Stimulated activated CD8-positive, alpha-beta memory T cell treated with anti-CD3 and anti-CD28 coated beads, Interleukin-12 subunit alpha, Interleukin-12 subunit beta, amount 100 ng/mL, for 24 hours (primary cell): ENCODE measurements around the gene PTGDR2.

Experiments used
- DNase-seq: peaks from one replicate; pipeline ENCODE4 v3.0.0-alpha.2; 2020; ENCODE audit errors: extremely low read depth

PTGDR2 gene

DNA sequence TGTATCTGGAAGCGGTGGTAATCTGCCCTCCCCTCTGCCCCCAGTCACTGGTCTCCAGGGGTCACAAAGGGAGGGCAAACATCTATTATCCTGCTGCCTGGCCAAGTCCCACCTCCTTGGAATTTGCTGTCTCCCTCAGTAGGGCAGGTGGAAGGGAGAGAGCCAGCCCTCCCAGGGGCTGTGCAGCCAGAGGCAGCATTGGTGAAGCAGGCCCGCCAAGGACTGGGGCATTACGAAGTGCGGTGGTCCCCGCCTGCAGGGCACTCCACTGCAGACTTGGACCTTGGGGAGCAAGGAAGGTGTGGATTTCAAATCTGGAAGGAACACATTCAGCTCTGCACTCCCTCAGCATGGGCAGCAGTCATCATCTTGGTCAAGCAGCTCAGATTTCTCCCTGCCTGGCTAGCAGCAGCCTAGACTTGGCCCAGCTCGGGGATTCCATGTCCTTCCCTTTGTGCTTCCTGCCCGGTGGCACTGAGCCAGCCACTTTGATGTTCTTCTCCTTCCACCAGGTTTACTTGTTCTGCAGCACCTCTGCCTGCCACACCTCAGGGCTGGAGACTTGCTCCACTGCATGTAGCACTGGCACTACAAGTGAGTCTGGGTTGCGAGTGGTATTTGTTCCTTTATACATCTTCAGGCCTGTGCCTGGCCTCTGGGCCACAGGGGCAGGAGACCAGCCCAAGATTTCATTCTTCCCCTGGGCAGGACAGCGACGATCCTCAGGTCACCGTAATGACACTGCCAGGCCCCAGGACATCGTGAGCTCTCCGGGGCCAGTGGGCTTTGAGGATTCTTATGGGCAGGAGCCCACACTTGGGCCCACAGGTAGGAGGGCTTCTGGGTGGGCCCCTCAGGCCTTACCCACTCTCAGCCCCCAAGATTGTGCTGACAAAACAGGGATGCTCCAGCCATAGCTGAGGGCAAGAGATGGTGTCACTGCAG, 18.9 kb upstream of the PTGDR2 start:
- no peak for DNase-seq

DNA sequence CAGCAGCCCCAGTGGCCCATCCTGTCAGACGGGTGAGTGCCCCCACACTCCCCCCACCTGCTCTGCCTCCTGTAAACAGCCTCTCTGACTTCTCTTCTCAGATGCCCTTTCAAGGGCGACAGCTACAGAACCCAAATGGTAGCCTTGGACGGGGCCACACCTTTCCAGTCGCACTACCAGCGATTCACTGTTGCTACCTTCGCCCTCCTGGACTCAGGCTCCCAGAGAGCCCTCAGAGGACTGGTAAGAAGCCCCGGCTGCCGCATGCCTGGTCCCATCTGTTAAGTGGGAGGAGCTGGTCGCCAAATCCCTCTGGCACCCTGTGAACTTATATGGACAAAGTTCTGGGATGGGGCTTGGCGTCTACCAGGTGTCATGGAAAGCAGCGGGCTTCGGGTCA, 17.8 kb upstream of the PTGDR2 start:
- no peak for DNase-seq

DNA sequence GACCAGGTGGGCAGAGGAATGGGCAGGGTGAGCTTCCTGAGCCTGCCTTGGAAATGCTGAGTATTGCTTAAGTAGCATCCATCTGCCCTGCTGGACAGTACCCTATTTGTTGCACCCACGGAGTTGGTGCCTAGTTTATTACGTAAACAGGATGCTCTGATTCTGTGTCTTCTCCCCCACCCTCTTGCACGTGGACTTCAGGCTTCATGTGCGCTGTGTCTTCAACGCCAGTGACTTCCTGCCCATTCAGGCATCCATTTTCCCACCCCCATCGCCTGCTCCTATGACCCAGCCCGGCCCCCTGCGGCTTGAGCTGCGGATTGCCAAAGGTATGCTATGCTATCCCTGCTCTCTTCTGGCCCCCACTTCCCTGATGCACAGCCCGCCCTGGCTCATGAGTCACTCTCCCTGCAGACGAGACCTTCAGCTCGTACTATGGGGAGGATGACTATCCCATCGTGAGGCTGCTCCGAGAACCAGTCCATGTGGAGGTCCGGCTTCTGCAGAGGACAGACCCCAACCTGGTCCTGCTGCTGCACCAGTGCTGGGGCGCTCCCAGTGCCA, 17.3 kb upstream of the PTGDR2 start:
- DNase-seq, result no peak

DNA sequence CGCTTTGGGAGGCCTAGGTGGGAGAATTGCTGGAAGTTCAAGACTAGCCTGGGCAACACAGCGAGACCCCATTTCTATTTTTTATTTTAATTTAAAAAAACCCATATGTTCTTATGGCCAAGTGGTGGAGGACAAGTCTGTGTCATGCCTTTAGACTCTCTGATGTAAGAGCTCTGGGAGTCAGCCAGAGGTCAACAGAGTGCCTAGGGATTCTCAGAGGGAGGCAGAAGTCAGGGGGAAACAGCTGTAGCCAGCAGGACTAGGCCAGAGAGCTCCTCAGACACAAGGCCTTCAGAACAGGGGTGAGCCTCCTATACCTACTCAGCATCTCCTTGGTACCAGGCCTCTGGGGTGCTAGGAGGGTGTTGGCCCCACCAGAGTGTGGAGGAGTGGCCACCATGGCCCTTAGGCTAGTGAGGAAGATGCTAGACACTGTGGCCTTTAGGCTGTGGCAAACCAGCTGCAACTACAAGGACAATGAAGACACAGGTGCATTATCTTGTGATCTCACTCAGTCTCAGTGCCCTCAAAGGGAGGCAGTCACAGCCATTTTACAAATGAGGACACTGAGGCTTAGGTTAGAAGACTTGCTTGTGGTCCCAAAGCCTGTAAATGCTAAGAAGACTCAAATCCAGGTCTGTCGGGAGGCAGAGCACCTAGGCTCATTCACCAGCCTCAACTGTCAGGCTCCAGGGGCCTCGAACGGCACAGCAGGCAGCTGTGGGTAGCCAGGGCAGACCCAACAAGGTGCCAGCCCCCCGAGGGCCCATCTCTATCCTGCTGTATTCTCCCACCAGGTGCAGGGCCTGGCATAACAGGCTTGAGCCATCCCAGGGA, 16.6 kb upstream of the PTGDR2 start:
- DNase-seq, result no peak

DNA sequence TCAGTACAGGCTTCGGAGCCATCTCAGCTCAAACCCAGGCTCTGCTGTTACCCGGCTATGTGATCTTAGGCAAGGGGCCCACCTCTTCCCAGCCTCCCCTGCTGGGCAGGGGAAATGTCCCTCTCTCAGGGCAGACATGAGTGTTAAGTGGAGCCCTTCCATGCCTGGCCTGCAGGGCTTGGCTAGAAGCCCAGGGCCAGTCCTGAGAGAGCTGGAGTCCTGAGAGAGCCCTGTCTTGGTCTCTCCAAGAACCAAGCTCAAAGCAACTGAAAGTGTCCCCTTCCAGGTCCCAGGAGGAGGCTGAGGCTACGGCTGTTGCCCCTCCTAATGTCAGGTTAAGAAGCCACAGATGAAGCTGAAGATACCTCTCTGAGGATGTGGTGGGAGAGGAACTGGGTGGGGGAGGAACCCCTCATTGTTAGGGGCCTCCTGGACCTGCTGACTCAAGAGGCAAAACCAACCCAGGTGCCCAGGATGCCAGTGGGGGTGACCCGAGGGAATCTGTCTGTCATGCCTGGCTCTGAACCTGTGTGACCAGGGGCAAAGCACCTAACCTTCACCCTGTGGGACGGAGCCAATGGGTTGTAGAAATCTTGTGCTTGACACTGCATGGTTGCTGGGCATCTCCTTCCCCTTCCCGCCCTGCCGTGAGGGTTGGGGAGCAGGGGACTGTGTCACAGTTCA, 15.8 kb upstream of the PTGDR2 start:
- no peak for DNase-seq

DNA sequence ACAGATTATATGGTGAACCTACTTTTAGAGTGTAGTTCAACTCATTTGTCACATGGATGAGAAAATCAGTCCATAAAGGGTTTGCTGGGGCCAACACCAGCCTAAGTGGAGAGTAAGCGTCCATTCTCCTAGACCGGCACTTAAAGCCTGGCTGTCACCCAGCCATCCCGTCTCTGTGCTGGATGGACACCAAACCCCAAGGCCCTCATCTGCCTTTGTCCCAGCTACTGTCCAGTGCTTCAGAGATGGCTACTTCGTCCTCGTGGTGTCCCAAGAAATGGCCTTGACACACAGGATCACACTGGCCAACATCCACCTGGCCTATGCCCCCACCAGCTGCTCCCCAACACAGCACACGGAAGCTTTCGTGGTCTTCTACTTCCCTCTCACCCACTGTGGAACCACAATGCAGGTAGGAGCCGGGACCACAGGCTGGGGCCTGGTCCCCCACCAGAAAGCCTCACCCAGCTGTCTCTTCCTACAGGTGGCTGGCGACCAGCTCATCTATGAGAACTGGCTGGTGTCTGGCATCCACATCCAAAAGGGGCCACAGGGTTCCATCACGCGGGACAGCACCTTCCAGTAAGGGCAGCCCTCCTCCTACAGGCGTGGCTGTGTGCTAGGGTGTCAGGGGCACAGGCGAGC, 15.1 kb upstream of the PTGDR2 start:
- DNase-seq, result no peak

DNA sequence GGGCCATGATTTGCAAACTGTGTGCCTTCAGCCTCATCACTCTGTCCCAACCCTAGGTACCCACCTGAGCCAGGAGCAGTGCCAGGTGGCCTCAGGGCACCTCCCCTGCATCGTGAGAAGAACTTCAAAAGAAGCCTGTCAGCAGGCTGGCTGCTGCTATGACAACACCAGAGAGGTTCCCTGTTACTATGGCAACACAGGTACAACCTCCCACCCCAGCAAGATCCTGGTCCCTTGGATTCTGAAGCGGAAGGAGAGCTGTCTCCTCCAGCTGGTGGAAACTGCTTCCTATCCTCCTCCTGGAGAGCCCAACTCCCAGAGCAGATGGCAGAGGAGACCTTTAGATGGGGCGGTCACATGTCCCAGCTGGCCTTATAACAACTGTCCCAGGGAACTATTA, 14.5 kb upstream of the PTGDR2 start:
- no peak for DNase-seq

DNA sequence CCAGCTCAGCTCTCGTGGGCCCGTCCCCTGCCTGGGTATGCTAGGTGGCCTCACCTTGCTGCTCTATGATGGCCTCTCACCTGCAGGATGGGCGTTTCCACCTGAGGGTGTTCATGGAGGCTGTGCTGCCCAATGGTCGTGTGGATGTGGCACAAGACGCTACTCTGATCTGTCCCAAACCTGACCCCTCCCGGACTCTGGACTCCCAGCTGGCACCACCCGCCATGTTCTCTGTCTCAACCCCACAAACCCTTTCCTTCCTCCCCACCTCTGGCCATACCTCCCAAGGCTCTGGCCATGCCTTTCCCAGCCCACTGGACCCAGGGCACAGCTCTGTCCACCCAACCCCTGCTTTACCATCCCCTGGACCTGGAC, 13.7 kb upstream of the PTGDR2 start:
- DNase-seq, result no peak

DNA sequence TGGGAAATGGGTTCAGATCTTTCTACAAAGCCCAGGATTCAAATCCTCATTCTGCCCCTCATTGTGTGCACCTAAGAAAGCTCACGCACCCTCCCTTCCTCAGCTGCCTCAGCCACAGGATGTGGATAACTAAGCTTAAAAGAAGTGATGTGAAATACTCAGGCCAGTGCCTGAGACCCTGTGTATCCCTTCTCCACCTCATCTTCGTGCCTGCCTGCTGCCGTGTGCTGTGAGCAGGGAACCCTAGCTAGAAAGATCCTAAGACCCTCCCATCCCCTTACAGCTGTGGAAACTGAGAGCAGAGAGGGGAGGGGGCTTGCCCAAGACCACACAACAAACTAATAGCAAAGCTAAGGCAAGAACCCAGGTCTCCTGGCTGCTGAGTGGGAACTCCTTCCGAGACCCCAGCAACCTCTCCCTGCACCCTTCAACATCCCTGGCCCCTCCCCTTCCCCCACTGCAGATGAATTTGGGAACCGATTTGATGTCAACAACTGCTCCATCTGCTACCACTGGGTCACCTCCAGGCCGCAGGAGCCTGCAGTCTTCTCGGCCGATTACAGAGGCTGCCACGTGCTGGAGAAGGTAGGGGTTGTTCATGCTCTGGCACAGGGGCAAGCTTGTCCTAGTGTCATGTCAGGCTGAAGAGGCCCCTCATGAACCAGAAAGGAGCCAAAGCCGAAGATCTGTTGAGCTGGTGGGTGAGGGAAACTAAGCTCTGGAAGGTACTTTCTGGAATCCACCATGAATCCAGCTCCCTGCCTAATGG, 13.1 kb upstream of the PTGDR2 start:
- no peak for DNase-seq

DNA sequence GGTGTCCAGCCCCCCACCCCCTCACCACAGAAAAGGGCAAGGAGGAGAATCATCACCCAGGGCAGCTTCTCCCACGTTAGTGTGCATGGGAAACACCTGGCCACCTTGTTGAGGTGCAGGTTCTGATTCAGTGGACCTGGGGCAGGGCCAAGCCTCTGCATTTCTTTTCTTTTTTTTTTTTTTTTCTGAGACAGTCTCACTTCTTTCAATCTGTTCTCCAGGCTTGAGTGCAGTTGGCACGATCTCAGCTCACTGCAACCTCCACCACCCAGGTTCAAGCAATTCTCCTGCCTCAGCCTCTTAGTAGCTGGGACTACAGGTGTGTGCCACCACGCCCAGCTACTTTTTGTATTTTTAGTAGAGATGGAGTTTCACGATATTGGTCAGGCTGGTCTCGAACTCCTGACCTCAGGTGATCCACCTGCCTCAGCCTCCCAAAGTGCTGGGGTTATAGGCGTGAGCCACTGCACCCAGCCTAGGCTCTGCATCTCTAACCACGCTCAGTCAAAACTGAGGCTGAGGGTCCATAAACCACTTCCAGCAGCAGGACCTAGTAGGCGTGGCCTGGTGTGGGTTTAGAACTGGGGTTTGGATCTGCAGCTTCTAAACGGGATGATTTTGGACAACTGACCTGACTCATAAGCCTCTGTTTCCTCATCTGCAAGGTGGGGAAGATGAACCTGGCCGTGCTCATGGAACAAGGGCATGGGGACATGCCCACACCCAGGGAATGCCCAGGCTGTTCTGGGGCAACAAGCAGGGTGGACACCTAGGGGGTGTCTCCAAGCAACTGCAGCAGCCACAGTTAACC, 12.3 kb upstream of the PTGDR2 start:
- DNase-seq, result no peak

DNA sequence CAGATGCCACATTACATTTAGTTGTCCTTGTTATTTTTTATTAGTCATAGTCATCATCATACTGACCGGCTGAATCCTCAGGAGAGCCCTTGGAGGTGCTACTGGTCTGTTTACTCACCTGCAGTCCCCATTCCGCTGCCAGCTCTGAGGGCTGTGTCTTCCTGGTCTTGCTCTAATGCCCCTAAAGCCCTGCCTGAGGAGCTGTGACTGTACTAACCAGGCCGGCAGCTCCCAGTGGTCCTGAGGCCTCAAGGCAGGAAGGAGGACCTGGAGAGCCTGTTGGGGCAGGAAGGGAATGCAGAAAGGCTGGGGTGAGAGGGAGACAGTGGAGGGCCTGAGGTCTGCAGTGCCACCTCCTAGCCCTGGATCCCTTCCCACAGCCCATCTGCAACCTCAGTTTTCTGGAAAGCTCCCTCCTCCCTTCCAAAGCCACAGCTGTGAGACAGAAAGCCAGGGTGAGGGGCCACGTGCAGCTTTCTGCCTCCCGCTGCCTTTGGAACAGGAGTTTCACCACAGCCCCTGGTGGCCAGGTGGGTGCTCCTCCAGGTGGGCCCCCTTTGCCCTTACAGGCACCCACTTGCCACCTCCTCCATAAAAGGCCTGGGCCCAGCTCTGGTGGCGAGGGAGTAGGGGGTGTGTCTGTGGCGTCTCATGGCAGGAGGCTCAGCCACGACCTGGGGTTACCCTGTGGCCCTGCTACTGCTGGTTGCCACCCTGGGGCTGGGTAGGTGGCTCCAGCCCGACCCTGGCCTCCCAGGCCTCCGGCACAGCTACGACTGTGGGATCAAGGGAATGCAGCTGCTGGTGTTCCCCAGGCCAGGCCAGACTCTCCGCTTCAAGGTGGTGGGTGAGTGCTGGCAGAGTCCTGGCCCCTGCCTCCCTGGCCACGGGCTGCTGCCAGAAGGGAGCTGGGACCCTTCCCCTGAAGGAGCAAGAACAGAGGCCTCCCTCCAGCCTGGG, 11.4 kb upstream of the PTGDR2 start, which contains the start of gene ZP1:
ZP1 (plus strand) TSS at position 632 of the 960 bp plus-strand sequence; CDS start at position 652, 20 bp downstream.
- no peak for DNase-seq

DNA sequence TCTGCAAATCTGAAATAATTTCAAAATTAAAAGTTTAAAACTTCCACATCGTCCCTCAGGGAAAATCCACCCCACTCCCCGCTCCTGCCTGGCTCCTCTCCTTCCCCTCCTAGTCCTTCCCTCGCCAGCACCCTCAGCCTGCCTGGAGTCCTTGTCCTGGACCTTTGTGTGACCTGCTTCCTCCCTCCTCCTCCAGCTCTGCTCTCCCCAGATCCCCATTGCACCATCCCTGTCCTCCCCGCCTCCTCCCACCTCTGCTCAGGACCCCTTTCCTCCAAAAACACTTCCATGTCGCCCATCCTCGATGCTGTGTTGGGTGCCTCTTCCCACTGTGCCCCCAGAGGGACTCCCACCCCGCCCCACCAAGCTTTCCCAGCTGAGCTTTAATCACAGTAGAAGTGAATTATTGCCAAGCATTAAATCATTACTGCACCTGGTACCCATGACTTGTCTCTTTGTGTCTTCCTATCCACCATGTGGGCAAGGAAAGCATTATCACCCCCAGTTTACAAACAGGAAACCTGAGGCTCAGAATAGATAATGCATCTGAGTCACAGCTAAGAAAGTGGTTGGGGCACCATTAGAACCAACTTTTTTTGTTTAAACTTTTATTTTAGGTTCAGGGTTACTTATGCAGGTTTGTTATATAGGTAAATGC, 9.2 kb upstream of the PTGDR2 start:
- no peak for DNase-seq

DNA sequence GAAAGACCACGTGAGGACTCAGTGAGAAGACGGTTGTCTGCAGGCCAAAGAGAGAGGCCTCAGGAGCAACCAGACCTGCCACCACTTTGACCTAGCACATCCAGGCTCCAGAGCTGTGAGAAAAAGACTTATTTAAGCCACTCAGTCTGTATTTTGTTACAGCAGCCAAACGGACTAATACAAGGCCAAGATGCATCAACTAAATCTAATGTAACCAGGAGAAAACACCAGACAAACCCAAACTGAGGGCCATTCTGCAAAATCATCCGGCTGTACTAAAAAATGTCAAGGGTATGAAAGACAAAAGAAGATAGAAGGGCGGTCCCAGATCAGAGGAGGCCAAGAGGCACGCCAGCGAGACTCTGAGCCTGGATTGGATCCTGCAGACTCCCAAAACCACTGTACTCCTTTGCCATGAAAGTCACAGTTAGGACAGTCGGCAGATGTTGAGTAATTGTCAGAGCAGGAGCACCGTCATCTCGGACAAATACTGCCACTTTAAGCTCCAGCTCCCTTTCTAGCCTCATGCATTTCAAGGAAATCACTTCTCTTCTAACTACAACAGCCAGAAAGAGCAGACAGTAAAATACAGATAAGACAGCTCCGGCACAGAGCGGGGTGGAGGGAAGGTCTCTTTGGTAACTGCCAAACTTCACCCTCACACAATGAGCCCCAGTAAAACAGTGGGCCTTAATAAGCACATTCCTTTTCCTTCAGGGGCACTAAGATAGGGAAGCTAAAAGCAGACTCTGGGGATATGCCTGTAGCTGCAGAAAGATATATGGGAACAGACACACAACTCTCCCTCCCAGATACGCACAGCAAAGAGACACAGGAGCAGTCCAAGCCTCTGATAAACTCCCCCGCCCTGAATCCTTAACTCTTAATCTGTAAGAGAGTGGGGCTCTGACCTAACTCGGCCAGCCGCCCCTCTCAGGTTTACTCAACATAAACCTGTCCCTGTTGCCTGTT, 8.1 kb upstream of the PTGDR2 start:
- no peak for DNase-seq

DNA sequence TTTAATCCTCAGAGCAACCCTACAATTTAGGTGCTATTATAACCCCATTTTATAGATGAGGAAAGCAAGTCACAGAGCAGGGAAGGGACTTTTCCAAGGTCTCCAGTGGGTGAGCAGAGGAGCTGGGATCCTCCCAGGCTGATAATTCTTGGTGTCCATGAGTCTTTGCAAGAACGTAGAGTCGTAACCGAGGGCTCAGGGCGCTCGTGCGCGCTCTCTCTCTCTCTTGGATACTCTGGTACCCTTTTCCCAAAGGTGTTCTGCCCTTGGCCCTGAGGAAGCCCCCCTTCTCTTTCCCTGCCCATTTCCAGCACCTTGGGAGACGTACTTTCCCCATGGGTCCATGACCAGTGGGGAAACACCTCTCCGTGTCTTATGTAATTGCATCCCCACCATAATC, 6.4 kb upstream of the PTGDR2 start:
- DNase-seq, result no peak

DNA sequence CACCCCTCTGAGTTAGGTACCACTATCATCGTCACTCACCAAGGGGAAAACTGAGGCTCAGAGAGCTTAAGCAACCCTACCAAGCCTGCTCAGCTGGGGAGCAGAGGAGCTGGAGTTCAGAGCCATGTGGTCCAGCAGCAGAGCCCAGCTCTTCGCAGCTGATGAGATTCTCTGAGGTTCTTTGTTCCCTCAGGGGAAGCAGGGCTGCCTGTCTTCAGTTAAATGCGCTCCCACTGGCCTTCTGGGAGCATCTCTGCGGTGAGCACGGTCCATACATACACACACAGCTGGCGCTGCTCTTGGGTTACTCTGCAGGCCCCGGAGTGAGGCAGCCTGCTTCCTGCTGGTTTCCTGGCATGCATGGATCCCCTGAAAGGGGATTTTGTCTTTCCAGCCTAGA, 5.2 kb upstream of the PTGDR2 start:
- DNase-seq, result no peak

DNA sequence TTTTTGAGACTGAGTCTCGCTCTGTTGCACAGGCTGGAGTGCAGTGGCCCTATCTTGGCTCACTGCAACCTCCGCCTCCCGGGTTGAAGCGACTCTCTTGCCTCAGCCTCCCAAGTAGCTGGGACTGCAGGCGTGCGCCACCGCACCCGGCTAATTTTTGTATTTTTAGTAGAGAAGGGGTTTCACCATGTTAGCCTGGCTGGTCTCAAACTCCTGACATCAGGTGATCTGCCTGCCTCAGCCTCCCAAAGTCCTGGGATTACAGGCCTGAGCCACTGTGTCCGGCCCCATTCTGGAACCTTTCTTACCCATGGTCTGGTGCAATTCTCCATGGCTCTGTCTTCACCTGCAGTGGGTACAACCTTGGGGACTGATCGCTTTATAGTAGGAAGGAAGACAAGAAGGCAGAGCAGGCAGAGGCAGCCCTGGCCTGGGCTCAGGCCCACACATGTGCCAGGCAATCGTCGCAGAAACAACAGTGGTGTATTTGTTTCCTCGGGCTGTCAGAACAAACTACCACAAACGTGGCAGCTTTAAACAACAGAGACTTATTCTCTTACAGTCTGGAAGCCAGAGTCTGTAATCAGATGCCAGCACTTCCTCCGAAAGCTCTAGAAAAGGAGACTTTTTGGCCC, 4.0 kb upstream of the PTGDR2 start:
- DNase-seq, result no peak
